Fibroblast of pulmonary artery (primary cell): ENCODE results near the gene NR3C2.

ENCODE experiments used
- DNase-seq: peaks from one replicate; pipeline ENCODE4 v3.0.0-alpha.2; 2010; ENCODE audit warnings: low read depth
- H3K4me3 ChIP-seq: replicated peaks from 2 replicates; pipeline ENCODE4 v1.5.1; 2011; ENCODE audit warnings: low read depth, mild to moderate bottlenecking, control low read depth, low read length, moderate library complexity
- CTCF ChIP-seq: IDR thresholded peaks from 2 replicates; pipeline ENCODE4 v1.5.1; 2011; ENCODE audit warnings: mild to moderate bottlenecking, control low read depth, low read length, inconsistent platforms; ENCODE audit errors: missing control alignments

Gene NR3C2

GRCh38 chr4:148397771-148398170 lies 44.4 kb downstream of the NR3C2 start:
- no peak for TF ChIP-seq CTCF
- H3K4me3 ChIP-seq: no peak overlapping the region
- no peak for DNase-seq

- TF ChIP-seq CTCF: no peak
- no peak for DNase-seq
- H3K4me3 ChIP-seq: no peak overlapping the region
These were observed 45.1 kb downstream of the NR3C2 start for GRCh38 chr4:148396986-148397673.

DNA sequence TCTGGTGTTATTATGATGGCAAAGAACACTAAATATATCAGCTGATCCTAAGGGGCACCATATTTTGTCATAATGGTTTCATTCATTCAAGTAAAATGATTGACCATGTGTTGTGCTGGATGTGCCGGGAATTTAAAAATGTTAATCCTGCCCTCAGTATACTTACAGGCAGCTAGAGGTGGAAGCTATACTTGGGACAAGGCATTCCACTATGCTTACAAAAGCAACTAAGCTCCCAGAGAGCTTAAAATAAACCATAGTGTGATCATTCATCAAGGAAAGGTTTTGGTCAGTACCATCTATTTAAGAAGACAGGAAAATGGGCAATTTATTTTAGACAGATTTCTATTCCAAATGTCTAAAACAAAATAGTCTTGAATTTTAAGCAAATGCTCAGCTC lies 46.4 kb downstream of the NR3C2 start:
- TF ChIP-seq CTCF: no peak
- no peak for DNase-seq
- H3K4me3 ChIP-seq: no peak overlapping the region

DNA sequence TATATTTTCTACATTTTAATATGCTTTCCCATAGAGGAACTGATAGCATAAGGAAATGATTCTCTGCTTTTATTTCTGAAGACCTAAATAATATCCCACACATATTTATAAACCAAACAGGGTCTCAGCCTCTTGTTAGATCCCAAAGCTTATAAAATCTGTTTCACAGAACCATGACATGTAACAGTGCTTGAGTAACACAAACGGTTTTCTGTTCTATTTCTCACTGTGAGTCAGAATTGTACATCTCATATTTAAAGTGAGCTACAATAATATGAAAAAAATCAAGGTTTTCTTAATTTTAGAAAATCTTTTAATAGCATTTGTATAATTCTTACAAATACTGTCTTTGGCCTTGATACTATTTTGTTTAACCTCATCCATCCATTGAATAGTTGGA lies 51.2 kb downstream of the NR3C2 start:
- DNase-seq: no peak
- no peak overlapping the region for H3K4me3 ChIP-seq
- no peak for TF ChIP-seq CTCF

GRCh38 chr4:148390311-148390710 lies 51.9 kb downstream of the NR3C2 start:
- no peak for DNase-seq
- no peak for TF ChIP-seq CTCF
- H3K4me3 ChIP-seq: no peak overlapping the region

GRCh38 chr4:148380291-148380690 lies 61.9 kb downstream of the NR3C2 start:
- no peak overlapping the region for H3K4me3 ChIP-seq
- DNase-seq: no peak
- no peak for TF ChIP-seq CTCF

- H3K4me3 ChIP-seq: no peak overlapping the region
- DNase-seq: peak; percentile 64
- no peak for TF ChIP-seq CTCF
These were observed 66.1 kb downstream of the NR3C2 start for GRCh38 chr4:148376151-148376550.
